ENCODE data around the gene ZNF334. TPM values are rescaled to one million over a fixed set of nuclear protein-coding genes. Genes with fewer than 3 reads are reported as not detected.

The ZNF334 gene
- total RNA-seq, 4 donors from 2014 or later: 0.38 to 0.76 (median 0.58) TPM

DNA sequence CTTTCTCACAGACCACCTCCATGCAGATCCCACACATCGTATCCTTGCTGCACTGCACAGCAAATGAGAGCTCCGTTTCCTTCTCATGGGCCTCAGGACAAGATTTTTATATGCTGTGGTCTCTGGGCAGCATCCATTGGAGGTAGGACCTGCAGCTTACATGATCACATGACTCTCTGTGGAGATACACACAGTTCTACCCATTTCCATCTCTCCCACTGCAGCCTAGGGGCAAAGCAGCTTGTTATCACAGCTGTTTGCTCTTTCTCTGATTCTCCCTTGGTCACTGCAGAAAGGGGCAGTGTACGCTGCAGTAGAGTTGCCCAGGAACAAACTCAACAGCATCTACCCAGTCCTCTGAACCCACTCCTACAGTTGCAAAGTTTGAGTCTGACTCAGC lies 48.9 kb downstream of the ZNF334 start:
- WGBS, 2 donors: 70 to 74% methylated on average over 3 of the region's 3 CpGs
- H3K4me3 ChIP-seq (ENCODE audit: low read depth, poor library complexity, severe bottlenecking): no peak overlapping the region
- intact Hi-C loops (cut with DNase I; ENCODE audit: low total_unique reads): no loop called here
- no peak for DNase-seq (ENCODE audit: low spot score in 2 of 2)
- TF ChIP-seq, protein P1, sequence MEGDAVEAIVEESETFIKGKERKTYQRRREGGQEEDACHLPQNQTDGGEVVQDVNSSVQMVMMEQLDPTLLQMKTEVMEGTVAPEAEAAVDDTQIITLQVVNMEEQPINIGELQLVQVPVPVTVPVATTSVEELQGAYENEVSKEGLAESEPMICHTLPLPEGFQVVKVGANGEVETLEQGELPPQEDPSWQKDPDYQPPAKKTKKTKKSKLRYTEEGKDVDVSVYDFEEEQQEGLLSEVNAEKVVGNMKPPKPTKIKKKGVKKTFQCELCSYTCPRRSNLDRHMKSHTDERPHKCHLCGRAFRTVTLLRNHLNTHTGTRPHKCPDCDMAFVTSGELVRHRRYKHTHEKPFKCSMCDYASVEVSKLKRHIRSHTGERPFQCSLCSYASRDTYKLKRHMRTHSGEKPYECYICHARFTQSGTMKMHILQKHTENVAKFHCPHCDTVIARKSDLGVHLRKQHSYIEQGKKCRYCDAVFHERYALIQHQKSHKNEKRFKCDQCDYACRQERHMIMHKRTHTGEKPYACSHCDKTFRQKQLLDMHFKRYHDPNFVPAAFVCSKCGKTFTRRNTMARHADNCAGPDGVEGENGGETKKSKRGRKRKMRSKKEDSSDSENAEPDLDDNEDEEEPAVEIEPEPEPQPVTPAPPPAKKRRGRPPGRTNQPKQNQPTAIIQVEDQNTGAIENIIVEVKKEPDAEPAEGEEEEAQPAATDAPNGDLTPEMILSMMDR (IDR thresholded peaks at IDR 0.05): no peak
- TF ChIP-seq POLR2A (IDR thresholded peaks at IDR 0.05): no peak

DNA sequence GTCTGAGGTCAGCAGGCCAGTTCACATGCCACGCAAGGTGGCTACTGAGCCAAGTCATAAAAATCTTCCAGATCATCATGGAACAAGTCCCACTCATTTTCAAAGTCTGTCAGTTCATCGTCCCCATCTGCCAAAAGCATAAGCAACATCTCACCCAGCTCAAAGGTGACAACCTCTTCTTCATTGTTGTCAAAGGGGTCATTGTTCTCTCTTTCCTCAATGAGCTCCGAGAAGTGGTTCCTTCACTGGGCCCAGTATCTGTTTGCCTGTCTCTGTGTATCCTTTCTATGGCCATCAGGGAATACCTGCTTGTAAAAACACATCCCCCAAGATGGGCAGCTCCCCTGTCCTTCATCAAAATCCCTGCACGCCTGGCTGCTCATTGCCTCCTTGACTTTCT lies 49.5 kb downstream of the ZNF334 start:
- no peak for TF ChIP-seq POLR2A (IDR thresholded peaks at IDR 0.05)
- TF ChIP-seq, protein P1 (IDR thresholded peaks at IDR 0.05): no peak
- DNase-seq (ENCODE audit: low spot score in 2 of 2): no peak
- intact Hi-C loops (cut with DNase I; ENCODE audit: low total_unique reads): no loop called here
- H3K4me3 ChIP-seq (ENCODE audit: low read depth, poor library complexity, severe bottlenecking): no peak overlapping the region
- WGBS, 2 donors: 81% methylated on average over 4 of the region's 4 CpGs

DNA sequence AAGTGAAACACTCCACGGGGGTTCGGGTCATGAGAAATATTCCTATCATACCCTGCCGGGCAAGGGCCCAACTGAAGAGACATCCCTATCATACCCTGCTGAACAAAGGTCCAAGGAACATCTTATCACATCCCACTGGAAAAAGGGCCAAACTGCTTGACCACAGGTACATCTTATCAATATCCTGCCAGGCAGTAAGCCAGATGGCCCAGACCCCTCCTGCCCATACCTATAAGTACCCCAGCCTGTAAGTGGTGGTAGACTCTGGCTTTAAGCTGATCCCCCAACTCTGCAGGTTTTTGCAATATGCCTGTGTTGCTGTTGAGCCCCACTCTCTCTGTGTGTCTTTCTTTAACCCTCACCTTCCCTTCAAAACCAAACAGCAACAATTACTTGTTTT lies 51.6 kb downstream of the ZNF334 start:
- 90 to 92% methylated on average over 3 of the region's 3 CpGs for WGBS, 2 donors
- DNase-seq (ENCODE audit: low spot score in 2 of 2): no peak
- no peak overlapping the region for H3K4me3 ChIP-seq (ENCODE audit: low read depth, poor library complexity, severe bottlenecking)
- TF ChIP-seq, protein P1 (IDR thresholded peaks at IDR 0.05): no peak
- intact Hi-C loops (cut with DNase I; ENCODE audit: low total_unique reads): no loop called here

DNA sequence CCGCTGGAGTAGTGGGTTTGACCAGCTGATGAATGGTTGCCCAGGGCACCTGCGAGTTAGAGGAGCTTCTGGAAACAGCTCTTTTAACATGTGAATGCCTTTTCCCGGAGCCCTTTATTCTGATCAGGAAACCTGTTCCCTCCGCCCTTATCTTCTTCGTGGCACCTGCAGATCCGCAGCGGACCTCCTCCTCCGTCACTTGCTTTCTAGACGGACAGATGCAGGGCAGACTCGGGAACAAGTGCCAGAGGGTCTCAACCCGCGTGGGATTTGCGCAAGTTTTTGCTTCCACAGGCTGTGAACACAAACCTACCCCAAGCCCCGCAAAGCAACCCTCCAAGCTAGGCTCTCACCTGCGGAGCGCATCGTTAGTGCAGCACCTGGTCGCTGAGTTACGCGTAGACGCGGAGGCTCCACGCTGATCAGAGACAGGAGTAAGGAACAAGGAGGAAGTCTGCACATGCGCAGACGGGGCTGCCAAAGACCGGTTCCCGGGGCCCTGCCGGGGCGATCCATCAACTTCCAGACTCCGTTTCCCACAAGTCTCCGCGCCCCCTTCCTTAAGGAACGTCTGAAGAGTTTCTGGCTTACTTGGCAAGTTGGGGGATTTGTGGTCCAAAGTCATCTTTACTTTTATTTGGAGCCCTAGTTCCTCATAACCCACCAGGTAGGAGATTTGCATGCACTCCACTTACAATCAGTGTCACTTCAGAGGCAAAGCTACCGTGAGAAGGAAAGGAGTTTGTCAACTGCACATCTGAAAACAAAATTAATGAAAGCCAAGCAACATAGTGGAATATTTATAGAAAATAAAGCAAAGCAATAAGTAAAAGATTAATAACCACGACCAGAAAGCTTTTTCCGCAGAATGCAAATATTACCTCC lies 54.3 kb downstream of the ZNF334 start:
- WGBS, 2 donors: 6 to 7% methylated on average over 36 of the region's 36 CpGs
- TF ChIP-seq POLR2A (IDR thresholded peaks at IDR 0.05): no peak
- TF ChIP-seq, protein P1 (IDR thresholded peaks at IDR 0.05): no peak
- H3K4me3 ChIP-seq (ENCODE audit: low read depth, poor library complexity, severe bottlenecking): no peak overlapping the region
- no peak for DNase-seq (ENCODE audit: low spot score in 2 of 2)
- intact Hi-C loops (cut with DNase I; ENCODE audit: low total_unique reads): no loop called here

DNA sequence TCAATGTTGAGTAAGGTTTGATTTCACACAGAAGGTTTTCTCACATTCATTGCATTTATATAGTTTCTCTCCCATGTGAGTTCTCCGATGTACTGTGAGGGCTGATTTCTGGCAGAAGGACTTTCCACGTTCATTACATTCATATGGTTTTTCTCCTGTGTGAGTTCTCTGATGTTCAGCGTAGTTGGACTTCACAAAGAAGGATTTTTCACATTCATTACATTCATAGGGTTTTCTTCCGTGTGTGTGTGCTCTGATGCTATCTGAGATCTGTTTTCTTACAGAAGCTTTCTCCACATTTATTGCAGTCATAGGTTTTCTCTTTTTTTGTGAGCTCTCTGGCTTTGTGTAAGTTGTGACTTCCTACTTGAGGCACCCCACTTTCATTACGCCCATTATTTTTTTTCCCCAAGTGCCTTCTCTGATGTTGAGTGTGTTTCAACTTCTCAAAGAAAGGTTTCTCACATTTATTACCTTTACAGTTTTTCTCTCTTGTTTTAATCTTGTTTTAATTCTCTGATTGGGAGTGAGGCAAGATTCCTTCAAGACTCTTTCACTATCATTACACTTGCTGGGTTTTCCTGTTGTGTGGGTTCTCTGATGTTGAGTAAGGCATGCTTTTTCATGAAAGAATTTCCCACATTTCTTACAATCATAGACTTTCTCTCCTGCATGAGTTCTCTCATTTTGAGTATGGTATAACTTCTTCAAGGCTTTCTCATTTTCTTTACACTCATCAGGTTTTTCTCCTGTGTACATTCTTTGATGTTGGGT lies 56.9 kb downstream of the ZNF334 start:
- no peak for TF ChIP-seq POLR2A (IDR thresholded peaks at IDR 0.05)
- TF ChIP-seq, protein P1 (IDR thresholded peaks at IDR 0.05): no peak
- WGBS, 2 donors: 92 to 93% methylated on average over 5 of the region's 5 CpGs
- H3K4me3 ChIP-seq (ENCODE audit: low read depth, poor library complexity, severe bottlenecking): no peak overlapping the region
- DNase-seq (ENCODE audit: low spot score in 2 of 2): no peak
- intact Hi-C loops (cut with DNase I; ENCODE audit: low total_unique reads): no loop called here
